K562 (cell line): ENCODE data around the gene MCAM. TPM values are rescaled to one million over a fixed set of nuclear protein-coding genes. Genes with fewer than 3 reads are reported as not detected.

Experiments used
- BMI1 ChIP-seq: fragments of 150-350 bp; IDR thresholded peaks from 2 replicates; pipeline ENCODE4 v1.6.1; 2014; ENCODE audit warnings: low read length
- DPF2 ChIP-seq: fragments of 450-650 bp; IDR thresholded peaks from 2 replicates; pipeline ENCODE4 v1.6.1; 2016
- FOXM1 ChIP-seq, 2 experiments: fragments of 450-650 bp in 1 of 2; sonication (generic) in 1 of 2; formaldehyde crosslinking in 1 of 2; IDR thresholded peaks; 2 replicates each; pipeline versions ENCODE4 v1.6.1 to v1.9.0; 2017 to 2022; ENCODE audit warnings: low read depth in 2 of 2, mild to moderate bottlenecking in 2 of 2, missing genetic modification reagents in 1 of 2, moderate library complexity in 1 of 2
- POLR2AphosphoS5 ChIP-seq: IDR thresholded peaks from 2 replicates; pipeline ENCODE4 v1.6.1; 2011; ENCODE audit warnings: mild to moderate bottlenecking, low read depth, low read length, moderate library complexity; ENCODE audit not compliant: control insufficient read depth, insufficient read depth
- PTRF ChIP-seq: fragments of 450-650 bp; IDR thresholded peaks from 2 replicates; pipeline ENCODE4 v1.6.1; 2016; ENCODE audit warnings: mild to moderate bottlenecking, missing genetic modification characterization, missing compliant biosample characterization
- TCF3 ChIP-seq: sonication (generic); formaldehyde crosslinking; IDR thresholded peaks from 2 replicates; pipeline ENCODE4 v1.4.0; 2020; ENCODE audit warnings: mild to moderate bottlenecking, missing genetic modification reagents
- TEAD4 ChIP-seq, 2 experiments: sonication (generic) in 1 of 2; formaldehyde crosslinking in 1 of 2; IDR thresholded peaks; 2 replicates each; pipeline versions ENCODE4 v1.6.1 to v1.8.0; 2012 to 2022; ENCODE audit warnings: borderline replicate concordance in 1 of 2, inconsistent platforms in 1 of 2, low read length in 1 of 2, mild to moderate bottlenecking in 1 of 2, missing genetic modification reagents in 1 of 2
- polyA plus RNA-seq, 8 experiments: library from polyadenylated mRNA; depleted of rRNA in 4 of 8; stranded (reverse) in 5 of 8; unstranded in 3 of 8; fragments of >200 nt; fragmentation: Nextera tagmentation in 2 of 8; fragmentation: Illumina TruSeq in 1 of 8; extraction: Ambion mirVana in 2 of 8; extraction: Trizol in 1 of 8; gene quantifications; 2 replicates each; pipeline versions ENCODE4 v1.2.1 to v1.2.3, GENCODE V29; 2011 to 2014; ENCODE audit warnings: inconsistent platforms in 1 of 8, missing spikeins in 1 of 8
- total RNA-seq, 7 experiments: library from RNA; depleted of rRNA in 6 of 7; stranded (reverse); fragments of >200 nt in 6 of 7; fragmentation: Illumina TruSeq in 2 of 7; extraction: Trizol in 2 of 7; gene quantifications; 2 replicates each; pipeline versions ENCODE4 v1.2.1 to v1.2.3, GENCODE V29; 2011 to 2021; ENCODE audit warnings: low replicate concordance in 1 of 7
- TF ChIP-seq, protein P1 (sequence below): sonication (generic); formaldehyde crosslinking; IDR thresholded peaks from 2 replicates; pipeline ENCODE4 v1.8.0; 2022; ENCODE audit warnings: mild to moderate bottlenecking, missing genetic modification reagents, borderline replicate concordance
- TF ChIP-seq, protein P2 (sequence below), 2 experiments: IDR thresholded peaks; 2 replicates each; pipeline ENCODE4 v1.6.1; 2011; ENCODE audit warnings: borderline replicate concordance in 1 of 2, control low read depth in 1 of 2, low read depth in 1 of 2, low read length in 1 of 2, mild to moderate bottlenecking in 1 of 2, mixed read lengths in 1 of 2, moderate library complexity in 1 of 2; ENCODE audit not compliant: insufficient read depth in 1 of 2, insufficient read length in 1 of 2, poor library complexity in 1 of 2, severe bottlenecking in 1 of 2; ENCODE audit errors: extremely low read depth in 1 of 2
- TF ChIP-seq, protein P3 (sequence below), 2 experiments: fragments of 450-650 bp; conservative IDR thresholded peaks; 2 replicates each; pipeline ENCODE4 v1.6.1; 2017; ENCODE audit warnings: mild to moderate bottlenecking in 2 of 2, moderate library complexity in 2 of 2
- TF ChIP-seq, protein P4 (sequence below): IDR thresholded peaks from 3 replicates; pipeline ENCODE4 v1.6.1; 2011; ENCODE audit warnings: borderline replicate concordance, mild to moderate bottlenecking; ENCODE audit not compliant: insufficient read length, insufficient read depth
- TF ChIP-seq, protein P5 (sequence below), 2 experiments: fragments of 250-450 bp in 1 of 2; fragments of 450-650 bp in 1 of 2; sonication (Bioruptor Pico) in 1 of 2; IDR thresholded peaks; 2 replicates each; pipeline versions ENCODE4 v1.6.1 to v1.8.0; 2016 to 2021; ENCODE audit warnings: mild to moderate bottlenecking in 2 of 2, moderate library complexity in 2 of 2, missing compliant biosample characterization in 1 of 2, missing genetic modification characterization in 1 of 2
- TF ChIP-seq, protein P6 (sequence below): conservative IDR thresholded peaks from 2 replicates; pipeline ENCODE4 v1.6.1; 2011; ENCODE audit warnings: low read depth, mild to moderate bottlenecking, low read length; ENCODE audit not compliant: control insufficient read depth
- TF ChIP-seq, protein P7 (sequence below): sonication (generic); IDR thresholded peaks from 2 replicates; pipeline ENCODE4 v1.6.1; 2016

Gene MCAM
- total and polyA plus RNA-seq, 9 of the 15 experiments (the other 6 are each of a cell fraction or from before 2014, with no cell fraction given) = 14.7 to 118 (median 53.6) TPM

DNA sequence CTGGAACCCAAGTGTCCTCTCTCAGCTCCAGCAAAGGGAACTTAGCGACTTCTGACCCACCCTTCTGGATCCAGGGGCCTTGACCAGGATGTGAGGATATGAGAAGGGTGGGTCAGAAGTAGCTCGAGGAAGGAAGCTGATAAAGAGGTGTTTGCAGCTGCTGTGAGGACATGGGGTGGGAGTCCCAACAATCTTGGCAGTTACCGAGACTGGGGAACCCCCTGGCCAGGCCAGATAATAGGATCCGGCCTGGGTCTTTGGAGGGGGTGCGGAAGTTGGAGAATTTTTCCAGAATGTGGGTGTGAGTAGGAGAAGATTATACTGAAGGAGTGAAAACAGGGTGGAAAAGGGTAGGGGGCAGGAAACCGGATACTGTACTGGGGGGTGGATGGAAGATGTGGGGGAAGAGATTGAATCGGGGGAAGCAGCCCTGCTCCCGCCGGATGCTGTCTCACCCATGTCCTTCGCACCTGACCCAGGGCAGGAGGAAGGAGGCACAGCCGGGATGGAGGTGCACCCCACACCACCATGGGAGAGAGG lies 2.8 kb upstream of the MCAM start (continued):
- TF ChIP-seq, protein P1, sequence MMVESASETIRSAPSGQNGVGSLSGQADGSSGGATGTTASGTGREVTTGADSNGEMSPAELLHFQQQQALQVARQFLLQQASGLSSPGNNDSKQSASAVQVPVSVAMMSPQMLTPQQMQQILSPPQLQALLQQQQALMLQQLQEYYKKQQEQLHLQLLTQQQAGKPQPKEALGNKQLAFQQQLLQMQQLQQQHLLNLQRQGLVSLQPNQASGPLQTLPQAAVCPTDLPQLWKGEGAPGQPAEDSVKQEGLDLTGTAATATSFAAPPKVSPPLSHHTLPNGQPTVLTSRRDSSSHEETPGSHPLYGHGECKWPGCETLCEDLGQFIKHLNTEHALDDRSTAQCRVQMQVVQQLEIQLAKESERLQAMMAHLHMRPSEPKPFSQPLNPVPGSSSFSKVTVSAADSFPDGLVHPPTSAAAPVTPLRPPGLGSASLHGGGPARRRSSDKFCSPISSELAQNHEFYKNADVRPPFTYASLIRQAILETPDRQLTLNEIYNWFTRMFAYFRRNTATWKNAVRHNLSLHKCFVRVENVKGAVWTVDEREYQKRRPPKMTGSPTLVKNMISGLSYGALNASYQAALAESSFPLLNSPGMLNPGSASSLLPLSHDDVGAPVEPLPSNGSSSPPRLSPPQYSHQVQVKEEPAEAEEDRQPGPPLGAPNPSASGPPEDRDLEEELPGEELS (CRISPR knock-in tag) = no peak
- TF ChIP-seq, protein P2, sequence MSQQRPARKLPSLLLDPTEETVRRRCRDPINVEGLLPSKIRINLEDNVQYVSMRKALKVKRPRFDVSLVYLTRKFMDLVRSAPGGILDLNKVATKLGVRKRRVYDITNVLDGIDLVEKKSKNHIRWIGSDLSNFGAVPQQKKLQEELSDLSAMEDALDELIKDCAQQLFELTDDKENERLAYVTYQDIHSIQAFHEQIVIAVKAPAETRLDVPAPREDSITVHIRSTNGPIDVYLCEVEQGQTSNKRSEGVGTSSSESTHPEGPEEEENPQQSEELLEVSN (IDR thresholded peaks at IDR 0.05; ENCODE audit: borderline replicate concordance in 1 of 2, extremely low read depth in 1 of 2, insufficient read depth in 1 of 2, insufficient read length in 1 of 2, low read depth in 1 of 2, low read length in 1 of 2, poor library complexity in 1 of 2, severe bottlenecking in 1 of 2) = peak; percentile 44 to 69
- TF ChIP-seq PTRF = no peak
- TF ChIP-seq, protein P3, sequence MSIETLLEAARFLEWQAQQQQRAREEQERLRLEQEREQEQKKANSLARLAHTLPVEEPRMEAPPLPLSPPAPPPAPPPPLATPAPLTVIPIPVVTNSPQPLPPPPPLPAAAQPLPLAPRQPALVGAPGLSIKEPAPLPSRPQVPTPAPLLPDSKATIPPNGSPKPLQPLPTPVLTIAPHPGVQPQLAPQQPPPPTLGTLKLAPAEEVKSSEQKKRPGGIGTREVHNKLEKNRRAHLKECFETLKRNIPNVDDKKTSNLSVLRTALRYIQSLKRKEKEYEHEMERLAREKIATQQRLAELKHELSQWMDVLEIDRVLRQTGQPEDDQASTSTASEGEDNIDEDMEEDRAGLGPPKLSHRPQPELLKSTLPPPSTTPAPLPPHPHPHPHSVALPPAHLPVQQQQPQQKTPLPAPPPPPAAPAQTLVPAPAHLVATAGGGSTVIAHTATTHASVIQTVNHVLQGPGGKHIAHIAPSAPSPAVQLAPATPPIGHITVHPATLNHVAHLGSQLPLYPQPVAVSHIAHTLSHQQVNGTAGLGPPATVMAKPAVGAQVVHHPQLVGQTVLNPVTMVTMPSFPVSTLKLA (conservative IDR thresholded peaks at IDR 0.05) = 0 out of 4 replicates have a peak, but pooled peaks of 1 of the 2 experiments have one; percentile 58
- peak; percentile 62; the same call in 1 of the 2 replicates for TF ChIP-seq POLR2AphosphoS5
- TF ChIP-seq BMI1 = no peak
- peak; percentile 81 for TF ChIP-seq TCF3
- TF ChIP-seq, protein P4, sequence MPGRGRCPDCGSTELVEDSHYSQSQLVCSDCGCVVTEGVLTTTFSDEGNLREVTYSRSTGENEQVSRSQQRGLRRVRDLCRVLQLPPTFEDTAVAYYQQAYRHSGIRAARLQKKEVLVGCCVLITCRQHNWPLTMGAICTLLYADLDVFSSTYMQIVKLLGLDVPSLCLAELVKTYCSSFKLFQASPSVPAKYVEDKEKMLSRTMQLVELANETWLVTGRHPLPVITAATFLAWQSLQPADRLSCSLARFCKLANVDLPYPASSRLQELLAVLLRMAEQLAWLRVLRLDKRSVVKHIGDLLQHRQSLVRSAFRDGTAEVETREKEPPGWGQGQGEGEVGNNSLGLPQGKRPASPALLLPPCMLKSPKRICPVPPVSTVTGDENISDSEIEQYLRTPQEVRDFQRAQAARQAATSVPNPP = no peak
- TF ChIP-seq, protein P5, sequence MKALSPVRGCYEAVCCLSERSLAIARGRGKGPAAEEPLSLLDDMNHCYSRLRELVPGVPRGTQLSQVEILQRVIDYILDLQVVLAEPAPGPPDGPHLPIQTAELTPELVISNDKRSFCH (CRISPR knock-in tag; IDR thresholded peaks at IDR 0.05) = no peak
- TF ChIP-seq, protein P5 (tag; IDR thresholded peaks at IDR 0.05) = peak; percentile 36; the same call in 1 of the 2 replicates
- TF ChIP-seq, protein P6, sequence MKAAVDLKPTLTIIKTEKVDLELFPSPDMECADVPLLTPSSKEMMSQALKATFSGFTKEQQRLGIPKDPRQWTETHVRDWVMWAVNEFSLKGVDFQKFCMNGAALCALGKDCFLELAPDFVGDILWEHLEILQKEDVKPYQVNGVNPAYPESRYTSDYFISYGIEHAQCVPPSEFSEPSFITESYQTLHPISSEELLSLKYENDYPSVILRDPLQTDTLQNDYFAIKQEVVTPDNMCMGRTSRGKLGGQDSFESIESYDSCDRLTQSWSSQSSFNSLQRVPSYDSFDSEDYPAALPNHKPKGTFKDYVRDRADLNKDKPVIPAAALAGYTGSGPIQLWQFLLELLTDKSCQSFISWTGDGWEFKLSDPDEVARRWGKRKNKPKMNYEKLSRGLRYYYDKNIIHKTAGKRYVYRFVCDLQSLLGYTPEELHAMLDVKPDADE = peak; percentile 6; the same call in 1 of the 2 replicates
- peak; percentile 49; the same call in 1 of the 2 replicates for TF ChIP-seq FOXM1 (IDR thresholded peaks at IDR 0.05; ENCODE audit: low read depth)
- no peak for TF ChIP-seq FOXM1 (CRISPR knock-in tag; IDR thresholded peaks at IDR 0.05; ENCODE audit: low read depth)
- TF ChIP-seq TEAD4 (IDR thresholded peaks at IDR 0.05; ENCODE audit: low read length) = peak; percentile 60
- TF ChIP-seq TEAD4 (CRISPR knock-in tag; IDR thresholded peaks at IDR 0.05; ENCODE audit: borderline replicate concordance) = no peak
- peak; percentile 84 for TF ChIP-seq DPF2
- TF ChIP-seq, protein P7, sequence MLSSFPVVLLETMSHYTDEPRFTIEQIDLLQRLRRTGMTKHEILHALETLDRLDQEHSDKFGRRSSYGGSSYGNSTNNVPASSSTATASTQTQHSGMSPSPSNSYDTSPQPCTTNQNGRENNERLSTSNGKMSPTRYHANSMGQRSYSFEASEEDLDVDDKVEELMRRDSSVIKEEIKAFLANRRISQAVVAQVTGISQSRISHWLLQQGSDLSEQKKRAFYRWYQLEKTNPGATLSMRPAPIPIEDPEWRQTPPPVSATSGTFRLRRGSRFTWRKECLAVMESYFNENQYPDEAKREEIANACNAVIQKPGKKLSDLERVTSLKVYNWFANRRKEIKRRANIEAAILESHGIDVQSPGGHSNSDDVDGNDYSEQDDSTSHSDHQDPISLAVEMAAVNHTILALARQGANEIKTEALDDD = no peak; the same call in 1 of the 2 replicates
